HG02852 (cell line): Measurements from ENCODE around the gene ESYT3.

Source experiments
- ATAC-seq: cut with Tn5 transposase; IDR thresholded peaks from one replicate; pipeline ENCODE4 v1.9.1; 2021; ENCODE audit warnings: mild to moderate bottlenecking, moderate library complexity; ENCODE audit not compliant: unreplicated experiment

Gene ESYT3

GRCh38 chr3:138459619-138460535 is 25.5 kb downstream of the ESYT3 start:
- no peak for ATAC-seq

DNA sequence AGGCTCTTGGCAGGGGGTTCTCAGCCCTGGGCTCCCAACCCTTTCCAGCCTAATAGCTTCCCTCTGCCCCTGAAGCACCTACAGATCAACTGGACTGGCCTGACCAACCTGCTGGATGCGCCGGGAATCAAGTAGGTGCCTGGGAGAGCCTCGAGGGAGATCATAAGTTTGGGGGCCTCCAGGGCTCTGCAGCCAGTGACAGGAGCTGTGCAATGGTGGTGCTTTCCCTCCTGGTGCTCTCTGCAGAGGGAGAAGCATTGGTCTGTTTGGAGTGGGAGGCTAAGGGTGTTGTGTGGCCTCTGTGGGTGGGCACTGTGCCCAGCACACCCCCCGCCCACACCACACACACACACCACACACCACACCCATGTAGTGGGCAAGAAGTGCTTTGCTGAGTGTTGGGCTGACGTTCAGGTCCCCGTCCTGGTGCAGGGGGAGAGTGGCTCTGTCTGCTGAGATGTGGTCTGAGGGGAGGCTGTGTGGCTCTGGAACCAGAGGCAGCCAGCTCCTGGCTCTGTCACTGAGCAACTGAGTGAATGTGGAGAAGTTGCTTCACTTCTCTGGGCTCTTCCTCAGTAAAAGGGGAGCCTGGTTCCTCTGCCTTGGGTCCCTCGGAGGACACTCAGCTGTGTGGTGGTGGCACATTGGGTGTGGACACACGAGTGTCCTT is 26.3 kb downstream of the ESYT3 start:
- ATAC-seq = no peak

GRCh38 chr3:138461246-138461645 is 26.8 kb downstream of the ESYT3 start:
- no peak for ATAC-seq

- ATAC-seq = no peak
Observed at GRCh38 chr3:138461896-138462295, 27.5 kb downstream of the ESYT3 start.

DNA sequence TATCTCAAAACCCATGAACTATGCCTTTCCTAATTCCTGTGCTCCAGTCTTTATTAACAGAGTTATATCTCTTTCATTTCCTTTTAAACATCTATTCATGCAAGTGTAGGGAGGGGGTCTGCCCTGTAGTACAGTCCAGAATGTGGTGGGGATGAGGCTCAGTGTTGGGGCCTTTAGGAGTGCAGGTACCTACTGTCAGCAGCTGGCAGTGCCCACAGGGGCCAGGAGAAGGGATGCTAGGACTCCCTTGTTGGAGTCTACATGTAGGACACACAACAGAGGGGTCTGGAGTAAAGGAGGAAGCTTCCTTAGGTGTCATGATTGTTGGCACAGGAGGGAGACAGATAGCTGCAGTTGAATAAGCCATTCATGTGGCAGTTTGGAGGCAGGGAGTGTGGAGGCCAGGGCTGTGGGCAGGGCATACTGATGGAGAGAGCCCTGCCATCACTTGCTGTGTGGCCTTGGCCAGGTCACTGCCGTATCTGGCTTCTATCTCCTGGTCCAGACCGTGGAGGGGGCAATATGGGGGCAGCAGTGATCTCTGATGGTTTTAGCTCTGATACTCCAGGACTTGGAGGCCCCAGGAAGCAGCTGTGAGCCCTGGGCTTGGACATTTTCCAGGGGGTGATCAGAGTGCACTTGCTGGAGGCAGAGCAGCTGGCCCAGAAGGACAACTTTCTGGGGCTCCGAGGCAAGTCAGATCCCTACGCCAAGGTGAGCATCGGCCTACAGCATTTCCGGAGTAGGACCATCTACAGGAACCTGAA is 29.5 kb downstream of the ESYT3 start:
- ATAC-seq = no peak

GRCh38 chr3:138464491-138464860 is 30.1 kb downstream of the ESYT3 start:
- ATAC-seq = no peak

GRCh38 chr3:138465451-138465850 is 31.0 kb downstream of the ESYT3 start:
- ATAC-seq = no peak

- no peak for ATAC-seq
Observed at GRCh38 chr3:138465925-138466324, 31.5 kb downstream of the ESYT3 start.

DNA sequence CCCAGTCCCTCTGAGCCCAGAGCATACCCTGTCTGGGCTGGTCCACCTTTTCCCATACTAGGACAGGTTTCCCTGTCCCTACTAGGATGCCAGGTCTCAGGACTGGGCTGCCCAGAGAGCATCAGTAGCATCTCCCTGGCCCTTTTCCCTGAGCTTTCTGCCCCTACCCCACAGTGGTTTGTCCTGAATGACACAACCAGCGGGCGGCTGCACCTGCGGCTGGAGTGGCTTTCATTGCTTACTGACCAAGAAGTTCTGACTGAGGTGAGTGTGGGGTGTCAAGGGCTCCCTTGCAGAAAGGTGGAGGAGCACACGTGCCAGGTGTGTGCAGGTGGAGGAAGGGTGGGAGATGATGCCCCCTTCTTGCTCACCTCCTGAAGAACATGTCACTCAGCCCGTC is 33.5 kb downstream of the ESYT3 start:
- ATAC-seq = no peak

DNA sequence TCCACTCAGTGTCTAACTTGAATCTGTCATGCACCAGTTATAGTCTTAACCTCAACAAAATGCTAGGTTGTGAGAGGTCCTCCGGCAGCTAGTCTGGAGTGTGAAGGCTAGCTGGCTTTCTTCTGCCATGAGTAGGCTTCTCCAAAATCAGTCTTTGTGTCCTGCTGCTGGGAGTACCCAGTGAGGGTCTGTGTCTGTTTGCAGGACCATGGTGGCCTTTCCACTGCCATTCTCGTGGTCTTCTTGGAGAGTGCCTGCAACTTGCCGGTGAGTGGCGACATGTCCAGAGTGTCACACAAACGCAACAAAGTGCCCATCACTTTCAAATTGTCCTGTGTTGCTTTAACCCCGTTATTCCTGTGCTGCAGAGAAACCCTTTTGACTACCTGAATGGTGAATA is 34.0 kb downstream of the ESYT3 start:
- no peak for ATAC-seq

DNA sequence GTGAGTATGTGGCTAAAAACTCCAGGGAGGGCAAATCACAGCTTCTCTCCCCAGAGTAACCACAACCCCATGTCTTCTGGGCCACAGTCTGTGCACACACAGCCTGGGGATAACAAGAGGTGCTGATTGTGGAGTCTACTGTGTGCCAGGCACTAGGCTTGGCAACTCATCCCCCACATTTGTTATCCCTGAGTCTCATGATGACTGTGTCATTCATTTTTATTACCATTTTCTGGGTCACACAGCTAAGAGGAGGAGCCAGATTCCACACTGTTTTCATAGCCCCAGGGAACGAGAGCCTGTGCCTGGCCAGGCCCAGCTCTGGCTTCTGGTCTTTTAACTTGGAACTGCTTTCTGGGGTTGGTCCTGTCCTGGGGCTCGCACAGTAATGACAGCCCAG is 34.5 kb downstream of the ESYT3 start:
- no peak for ATAC-seq

DNA sequence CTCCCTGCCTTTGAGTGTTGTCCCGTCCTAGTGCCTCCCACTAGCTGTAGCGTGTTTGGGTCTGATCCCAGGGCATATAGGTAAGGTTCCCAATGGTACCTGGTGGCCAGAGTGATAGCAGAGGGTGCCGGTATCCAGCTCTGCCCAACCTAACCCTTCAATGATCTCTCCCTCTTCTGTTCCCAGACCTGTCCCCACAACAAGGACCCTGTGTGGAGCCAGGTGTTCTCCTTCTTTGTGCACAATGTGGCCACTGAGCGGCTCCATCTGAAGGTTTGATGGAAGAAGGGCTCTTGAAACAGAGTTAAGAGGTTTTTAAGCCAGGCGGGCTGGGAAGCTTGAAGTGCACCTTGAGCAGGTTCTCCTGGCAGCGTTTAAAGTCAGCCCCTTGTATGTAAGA is 35.5 kb downstream of the ESYT3 start:
- no peak for ATAC-seq

- no peak for ATAC-seq
Observed at GRCh38 chr3:138470687-138471086, 36.3 kb downstream of the ESYT3 start.

DNA sequence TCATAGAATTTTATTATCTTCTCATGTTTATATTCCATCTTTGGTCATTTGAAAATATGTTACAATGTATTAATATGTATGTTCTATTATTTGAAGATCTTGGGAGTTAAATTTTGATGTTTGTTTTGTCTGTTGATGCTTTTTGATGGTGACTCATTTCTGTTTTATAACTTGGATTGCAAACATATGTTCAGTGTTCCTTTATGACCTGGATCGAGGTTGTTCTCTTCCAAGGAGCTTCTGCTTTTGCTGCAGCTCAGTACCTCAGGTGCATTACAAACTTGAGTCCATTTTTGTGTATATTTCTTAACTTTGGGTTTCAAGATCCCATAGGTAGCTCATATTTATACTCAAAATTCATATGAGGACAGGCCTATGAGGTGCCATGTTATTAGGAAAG is 37.1 kb downstream of the ESYT3 start:
- ATAC-seq = no peak

DNA sequence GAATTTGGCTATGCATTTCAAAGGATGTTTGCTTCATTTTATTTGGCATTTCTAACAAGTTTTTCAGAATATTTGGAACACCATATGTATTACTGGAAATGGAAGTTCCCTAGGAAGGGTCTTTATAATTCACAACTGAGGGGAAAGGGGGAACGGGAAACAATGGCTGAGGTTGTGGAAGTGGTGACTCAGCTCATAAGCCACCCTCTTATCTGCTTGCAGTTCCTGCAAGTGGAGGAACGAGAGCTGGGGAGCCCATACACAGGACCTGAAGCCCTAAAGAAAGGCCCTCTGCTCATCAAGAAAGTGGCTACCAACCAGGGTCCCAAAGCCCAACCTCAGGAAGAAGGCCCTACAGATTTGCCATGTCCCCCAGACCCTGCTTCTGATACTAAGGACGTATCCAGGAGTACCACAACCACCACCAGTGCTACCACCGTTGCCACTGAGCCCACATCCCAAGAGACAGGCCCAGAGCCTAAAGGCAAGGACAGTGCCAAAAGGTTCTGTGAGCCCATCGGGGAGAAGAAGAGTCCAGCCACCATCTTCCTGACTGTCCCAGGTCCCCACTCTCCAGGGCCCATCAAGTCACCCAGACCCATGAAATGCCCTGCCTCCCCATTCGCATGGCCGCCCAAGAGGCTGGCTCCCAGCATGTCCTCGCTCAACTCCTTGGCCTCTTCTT is 37.9 kb downstream of the ESYT3 start:
- ATAC-seq = no peak

DNA sequence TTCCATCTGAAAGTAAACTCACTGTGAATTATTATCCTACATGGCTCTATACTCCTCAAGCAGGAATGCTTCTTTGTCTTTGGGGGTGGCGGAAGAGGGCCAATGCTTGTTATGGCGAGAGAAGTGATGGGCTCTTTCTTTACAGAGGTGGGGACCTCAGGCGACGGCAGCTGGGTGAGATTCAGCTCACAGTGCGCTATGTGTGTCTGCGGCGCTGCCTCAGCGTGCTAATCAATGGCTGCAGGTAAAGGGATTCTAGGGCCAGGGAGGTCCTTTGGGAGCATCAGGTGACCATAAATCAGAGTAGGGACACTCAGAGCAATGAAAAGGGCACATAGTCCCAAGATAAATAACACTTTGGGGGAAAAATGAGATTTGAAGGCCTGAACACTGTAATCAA is 39.0 kb downstream of the ESYT3 start:
- ATAC-seq = no peak

DNA sequence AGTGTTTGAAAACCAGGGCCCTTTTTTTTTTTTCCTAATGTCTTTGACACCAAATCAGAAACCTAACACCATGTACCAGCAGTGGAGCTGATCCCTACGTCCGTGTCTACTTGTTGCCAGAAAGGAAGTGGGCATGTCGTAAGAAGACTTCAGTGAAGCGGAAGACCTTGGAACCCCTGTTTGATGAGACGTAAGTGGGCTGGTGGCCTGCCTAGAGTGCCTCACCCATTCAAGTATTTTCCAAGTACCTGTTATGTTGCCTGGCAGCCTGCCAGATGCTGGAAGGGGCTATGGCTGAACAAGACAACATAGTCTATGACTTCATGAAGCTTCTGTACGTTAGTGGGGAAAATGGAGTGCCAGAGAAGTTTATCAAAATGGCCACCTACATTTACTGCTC is 39.7 kb downstream of the ESYT3 start:
- ATAC-seq = no peak

GRCh38 chr3:138476526-138476925 is 42.1 kb downstream of the ESYT3 start:
- ATAC-seq = no peak

DNA sequence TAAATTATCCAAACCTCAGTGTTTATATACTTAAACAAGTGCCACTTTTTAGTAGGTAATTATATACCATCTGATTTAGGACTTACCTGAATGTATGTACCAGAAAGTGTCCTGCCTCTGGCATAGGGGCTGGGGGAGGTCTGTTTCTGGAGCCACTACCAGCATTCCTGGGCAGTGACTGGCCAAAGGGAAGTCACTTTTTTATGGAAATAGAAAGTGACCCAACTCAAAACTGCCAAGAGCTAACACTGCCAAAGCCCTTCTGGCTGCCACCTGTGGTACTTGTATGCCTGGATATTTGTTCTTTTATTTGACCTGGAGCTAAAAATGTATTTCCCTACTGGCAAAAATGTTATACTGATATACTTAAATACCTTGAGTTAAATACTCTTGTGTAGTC is 42.7 kb downstream of the ESYT3 start:
- ATAC-seq = no peak

DNA sequence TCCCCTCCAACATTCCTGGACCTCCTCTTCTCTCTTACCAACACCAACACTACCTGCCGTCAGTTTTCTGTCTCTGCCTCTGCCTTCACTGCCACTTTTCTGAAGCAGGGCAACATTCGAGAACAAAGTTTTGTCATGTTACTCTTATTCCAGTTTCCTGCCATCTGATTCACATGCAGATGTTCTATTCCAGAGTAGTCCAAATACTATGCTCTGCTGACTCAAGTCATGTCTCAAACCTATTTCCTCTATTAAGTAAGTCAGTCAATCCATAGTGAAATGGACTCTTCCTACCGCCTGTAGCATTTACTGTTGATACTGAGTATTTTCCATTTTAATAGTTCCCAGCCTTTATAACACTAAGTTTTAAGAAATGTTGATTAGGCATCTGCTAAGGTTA is 43.4 kb downstream of the ESYT3 start:
- no peak for ATAC-seq

- ATAC-seq = no peak
Observed at GRCh38 chr3:138479438-138479863, 45.0 kb downstream of the ESYT3 start.
